Measurements from ENCODE around the gene PLEKHM2.

The PLEKHM2 gene

GRCh38 chr1:15728937-15729657 lies 45.0 kb downstream of the PLEKHM2 start:
- DNase-seq = no peak

- no peak for DNase-seq
These were observed 46.3 kb downstream of the PLEKHM2 start for GRCh38 chr1:15730423-15730822.

- no peak for DNase-seq
These were observed 46.8 kb downstream of the PLEKHM2 start for GRCh38 chr1:15730936-15731335.

- no peak for DNase-seq
These were observed 47.9 kb downstream of the PLEKHM2 start for GRCh38 chr1:15731735-15732685.

GRCh38 chr1:15732686-15733081 lies 48.6 kb downstream of the PLEKHM2 start:
- no peak for DNase-seq

GRCh38 chr1:15733218-15733725 lies 49.2 kb downstream of the PLEKHM2 start:
- DNase-seq = no peak

DNA sequence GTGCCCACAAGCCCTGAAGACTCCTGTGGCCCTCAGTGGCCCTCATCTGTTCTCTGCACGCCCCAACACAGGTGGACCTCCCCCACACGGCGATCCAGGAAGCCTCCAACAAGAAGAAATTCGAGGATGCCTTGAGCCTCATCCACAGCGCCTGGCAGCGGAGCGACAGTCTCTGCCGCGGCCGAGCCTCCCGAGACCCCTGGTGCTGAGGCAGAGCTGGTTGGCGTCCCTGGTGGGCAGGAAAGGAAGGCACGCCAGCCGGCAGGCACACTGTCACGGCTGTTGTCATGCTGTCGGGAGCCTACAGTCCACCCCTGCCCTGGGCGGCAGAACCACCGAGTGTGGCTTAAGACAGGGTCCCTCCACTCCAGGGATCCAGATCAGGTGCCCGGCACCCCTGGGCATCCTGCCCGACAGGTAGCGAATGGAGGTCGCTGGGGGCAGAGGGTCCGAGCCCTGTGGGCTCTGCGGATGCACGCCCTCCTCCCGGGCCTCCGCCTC lies 49.7 kb downstream of the PLEKHM2 start:
- no peak for DNase-seq

GRCh38 chr1:15734296-15734695 lies 50.2 kb downstream of the PLEKHM2 start:
- DNase-seq = no peak

GRCh38 chr1:15734901-15735300 lies 50.8 kb downstream of the PLEKHM2 start:
- DNase-seq = no peak

DNA sequence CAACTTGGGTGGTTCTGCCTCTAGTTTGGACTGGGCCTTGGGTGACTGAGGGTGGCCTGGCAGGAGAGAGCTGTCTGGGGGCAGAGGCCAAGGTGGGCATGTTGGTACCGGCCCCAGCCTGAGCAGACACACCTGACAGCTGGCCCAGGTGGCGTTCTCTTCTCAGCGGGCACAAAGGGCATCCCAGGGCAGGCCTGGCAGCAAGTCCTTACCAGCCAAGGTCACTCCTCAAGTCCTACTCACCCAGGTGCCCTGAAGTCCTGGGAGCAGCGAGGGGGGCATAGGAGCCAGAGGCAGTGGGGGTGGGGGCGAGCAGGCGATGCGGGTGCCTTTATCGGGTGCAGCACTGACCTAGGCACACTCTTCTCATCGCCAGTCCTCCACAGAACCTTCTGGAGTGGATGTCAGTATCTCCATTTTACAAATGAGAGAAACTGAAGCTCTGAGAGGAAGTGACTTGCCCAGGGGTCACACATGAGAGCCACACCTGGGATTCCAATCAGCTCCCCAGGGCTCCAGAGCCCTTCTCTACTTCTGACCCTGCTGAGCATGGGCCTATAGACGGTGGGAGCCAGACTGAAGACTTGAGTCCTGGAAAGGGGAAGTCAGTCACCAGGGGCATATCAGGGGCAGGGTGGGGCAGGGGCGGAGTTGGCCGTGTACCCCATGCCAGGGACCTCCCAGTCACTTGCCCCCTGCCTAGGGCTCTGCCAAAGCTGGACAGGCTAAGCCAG lies 51.4 kb downstream of the PLEKHM2 start:
- no peak for DNase-seq

DNA sequence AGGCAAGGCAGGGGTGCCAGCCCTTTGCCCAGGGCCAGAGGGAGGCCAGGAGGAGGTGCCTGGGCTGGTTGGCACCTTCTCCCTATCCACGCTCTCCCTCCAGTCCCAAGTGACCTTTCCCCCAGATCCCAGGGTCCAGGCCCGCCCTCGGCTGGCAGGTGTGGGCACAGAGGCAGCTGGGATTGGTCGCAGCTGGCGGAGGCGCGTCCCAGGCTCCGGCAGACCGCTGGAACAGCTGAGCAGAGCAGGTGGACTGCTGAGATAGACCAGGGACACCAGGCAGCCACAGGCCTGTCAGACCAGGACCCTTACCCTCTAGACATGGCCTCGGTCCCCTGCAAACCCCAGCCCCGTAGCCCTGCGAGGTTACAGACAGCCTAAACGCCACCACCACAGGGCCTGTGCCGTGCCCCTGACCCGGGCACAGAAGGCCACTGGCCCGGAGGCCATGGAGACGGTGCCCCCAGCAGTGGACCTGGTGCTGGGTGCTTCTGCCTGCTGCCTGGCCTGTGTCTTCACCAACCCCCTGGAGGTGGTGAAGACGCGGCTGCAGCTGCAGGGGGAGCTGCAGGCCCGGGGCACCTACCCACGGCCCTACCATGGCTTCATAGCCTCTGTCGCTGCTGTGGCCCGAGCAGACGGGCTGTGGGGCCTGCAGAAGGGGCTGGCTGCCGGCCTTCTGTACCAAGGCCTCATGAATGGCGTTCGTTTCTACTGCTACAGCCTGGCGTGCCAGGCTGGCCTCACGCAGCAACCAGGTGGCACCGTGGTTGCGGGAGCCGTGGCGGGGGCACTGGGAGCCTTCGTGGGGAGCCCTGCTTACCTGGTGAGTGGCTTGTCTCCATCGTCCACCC lies 52.1 kb downstream of the PLEKHM2 start, which contains the start of gene SLC25A34:
TSS of gene SLC25A34 (plus strand) at position 221 of the 854 bp plus-strand sequence. CDS start at position 449, 228 bp downstream.
- no peak for DNase-seq

GRCh38 chr1:15736892-15737261 lies 52.8 kb downstream of the PLEKHM2 start:
- DNase-seq = no peak

- DNase-seq = no peak
These were observed 53.5 kb downstream of the PLEKHM2 start for GRCh38 chr1:15737324-15738319.

DNA sequence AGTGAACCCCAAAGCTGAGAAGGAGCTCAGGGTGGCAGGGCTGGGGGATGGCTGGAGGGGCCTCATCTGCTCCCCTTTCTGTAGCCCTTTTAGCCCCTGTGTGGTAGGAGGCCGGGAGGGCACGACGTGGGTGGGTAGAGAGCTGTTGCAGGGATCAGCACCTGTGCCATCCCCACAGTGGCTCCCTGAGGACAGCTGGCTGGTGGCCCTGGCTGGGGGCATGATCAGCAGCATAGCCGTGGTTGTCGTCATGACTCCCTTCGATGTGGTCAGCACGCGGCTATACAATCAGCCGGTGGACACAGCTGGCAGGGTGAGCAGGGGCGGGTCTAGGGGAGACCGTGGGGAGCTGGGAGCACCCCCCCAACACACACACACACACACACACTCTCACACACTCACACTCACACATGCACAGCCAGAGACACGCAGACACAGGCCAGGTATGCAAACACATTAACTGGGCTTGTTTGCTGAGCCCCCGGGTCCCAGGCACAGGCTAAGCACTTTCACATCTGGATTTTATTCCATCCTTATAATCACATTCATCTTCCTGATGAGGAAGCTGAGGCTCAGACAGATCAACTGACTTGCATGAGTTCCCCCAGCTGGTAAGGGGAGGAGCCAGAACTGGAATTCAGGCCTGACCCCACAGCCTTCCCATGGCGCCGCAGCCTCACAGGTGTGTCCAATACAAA lies 54.4 kb downstream of the PLEKHM2 start:
- no peak for DNase-seq

DNA sequence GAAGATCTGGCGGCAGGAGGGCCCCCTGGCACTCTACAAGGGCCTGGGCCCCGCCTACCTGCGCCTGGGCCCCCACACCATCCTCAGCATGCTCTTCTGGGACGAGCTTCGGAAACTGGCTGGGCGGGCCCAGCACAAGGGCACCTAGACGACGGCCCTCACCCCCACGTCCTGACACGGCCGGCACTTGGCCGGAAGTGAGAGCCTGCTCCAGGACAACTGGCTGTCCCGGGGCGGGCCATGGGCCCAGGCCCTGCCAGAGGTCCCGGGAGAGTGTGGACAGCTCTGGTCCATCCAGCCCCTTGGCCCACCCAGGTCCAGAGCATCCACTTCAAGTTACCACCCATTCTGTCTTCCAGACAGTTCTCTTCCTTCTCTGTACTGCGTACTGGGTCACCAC lies 55.1 kb downstream of the PLEKHM2 start:
- no peak for DNase-seq

- DNase-seq = no peak
These were observed 55.6 kb downstream of the PLEKHM2 start for GRCh38 chr1:15739745-15740144.

DNA sequence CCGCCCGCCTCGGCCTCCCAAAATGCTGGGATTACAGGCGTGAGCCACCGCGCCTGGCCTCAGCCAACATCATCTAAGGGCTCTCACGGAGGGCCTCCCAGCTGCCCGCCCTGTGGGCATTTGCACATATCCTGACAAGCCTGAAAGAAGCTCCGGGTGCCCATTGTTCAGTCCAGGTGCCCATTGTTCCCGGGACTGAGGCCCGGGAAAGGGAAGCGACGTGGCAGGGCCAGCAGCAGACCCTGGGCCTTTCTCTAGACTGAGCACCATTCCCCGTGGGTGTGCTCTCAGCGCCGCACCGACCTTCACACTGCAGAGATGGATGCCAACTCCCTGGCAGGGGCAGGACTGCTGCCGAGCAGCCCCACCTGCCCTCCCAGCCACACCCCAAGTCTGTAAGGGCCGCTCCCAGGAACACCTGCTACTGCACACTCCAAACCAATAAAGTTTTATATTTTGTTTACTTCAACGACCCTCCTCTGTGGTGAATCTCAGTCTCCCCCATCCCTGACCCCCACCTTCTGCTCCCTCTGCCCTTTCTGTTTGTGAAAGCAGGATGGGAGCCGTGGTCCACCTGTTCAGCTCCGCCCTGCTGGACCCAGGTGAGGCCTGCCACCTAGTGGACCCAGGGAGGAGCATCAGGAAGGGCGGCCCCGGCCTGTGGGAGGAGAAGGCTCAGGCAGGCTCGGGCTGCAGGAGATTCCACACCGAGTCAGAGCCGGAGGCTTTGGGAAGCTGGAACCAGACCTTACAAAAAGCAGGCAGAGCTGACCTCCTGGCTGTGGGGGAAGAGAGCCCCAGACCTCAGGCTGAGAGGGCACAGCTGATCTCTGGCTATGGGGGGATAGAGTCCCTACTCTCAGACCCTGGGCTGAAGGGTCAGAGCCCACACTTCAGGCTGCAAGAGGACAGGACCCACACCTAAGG lies 57.1 kb downstream of the PLEKHM2 start:
- peak; percentile 36 for DNase-seq

DNA sequence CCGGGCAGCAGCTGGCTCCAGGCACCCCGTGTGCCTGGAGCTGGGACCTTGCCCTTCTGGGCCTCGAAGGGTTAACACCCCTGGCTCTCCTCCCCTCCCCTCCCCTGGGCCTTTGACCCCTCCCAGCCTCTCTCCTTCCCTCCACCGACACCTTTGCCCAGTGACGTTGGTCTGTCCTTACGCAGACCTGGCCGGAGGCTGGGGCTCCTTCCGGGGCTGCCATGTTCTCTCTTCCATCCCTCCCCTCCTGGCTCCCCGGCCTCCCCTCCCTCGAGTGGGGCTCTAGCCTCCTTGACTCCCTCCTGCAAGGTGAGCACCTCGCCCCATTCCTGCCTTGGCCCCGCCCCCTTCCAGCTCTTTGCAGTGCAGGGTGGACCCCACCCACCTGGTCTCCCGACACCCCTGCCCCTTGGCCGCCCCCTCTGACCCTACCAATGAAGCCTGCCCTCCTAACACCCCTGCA lies 58.2 kb downstream of the PLEKHM2 start, which contains the start of gene TMEM82:
TSS of gene TMEM82 (plus strand) at position 161 of the 463 bp plus-strand sequence. CDS start at position 222, 61 bp downstream.
- no peak for DNase-seq

Data from NCI-H187 treated with DMSO at 0.1 percent for 48 hours (cell line).